Natural killer cell (primary cell): ENCODE results near the gene CCM2L. TPM values are rescaled to one million over a fixed set of nuclear protein-coding genes. Genes with fewer than 3 reads are reported as not detected.

Experiments
- ATAC-seq, 3 donors: fragments of 150-1000 bp in 2 of 3; fragments of 200-7000 bp in 1 of 3; cut with Tn5 transposase; 1 replicate in 1 of 3; 2 replicates in 2 of 3; pipeline ENCODE4 v1.10.0; 2021; ENCODE audit warnings: mild to moderate bottlenecking in 2 of 3, moderate library complexity in 2 of 3
- DNase-seq, 2 donors: peaks; one replicate each; pipeline versions ENCODE4 v3.0.0 to v3.0.0-alpha.2; 2013 to 2021; ENCODE audit warnings: mixed read lengths in 1 of 2
- H3K27ac ChIP-seq: one replicate; pipeline ENCODE4 v1.5.1; 2013; ENCODE audit warnings: mild to moderate bottlenecking, low read length
- H3K27me3 ChIP-seq: one replicate; pipeline ENCODE4 v1.6.1; 2013; ENCODE audit warnings: low read length; ENCODE audit not compliant: control insufficient read depth, insufficient read depth
- H3K36me3 ChIP-seq: one replicate; pipeline ENCODE4 v1.6.1; 2013; ENCODE audit warnings: low read length; ENCODE audit not compliant: control insufficient read depth, insufficient read depth
- H3K4me1 ChIP-seq: one replicate; pipeline ENCODE4 v1.6.1; 2013; ENCODE audit warnings: low read length; ENCODE audit not compliant: control insufficient read depth, insufficient read depth
- H3K4me3 ChIP-seq: one replicate; pipeline ENCODE4 v1.5.1; 2013; ENCODE audit warnings: low read length
- H3K9me3 ChIP-seq: one replicate; pipeline ENCODE4 v1.6.1; 2013; ENCODE audit warnings: low read length; ENCODE audit not compliant: control insufficient read depth, insufficient read depth
- H3K27ac Mint-ChIP-seq, 2 donors: one replicate each; pipeline ENCODE4 v1.8.0; 2022; ENCODE audit warnings: mild to moderate bottlenecking in 2 of 2, mixed read lengths in 2 of 2, moderate library complexity in 1 of 2
- H3K27me3 Mint-ChIP-seq, 2 donors: one replicate each; pipeline ENCODE4 v1.8.0; 2022; ENCODE audit warnings: low read depth in 2 of 2, mixed read lengths in 2 of 2
- H3K36me3 Mint-ChIP-seq: one replicate; pipeline ENCODE4 v1.8.0; 2022; ENCODE audit warnings: mixed read lengths
- H3K4me1 Mint-ChIP-seq, 2 donors: one replicate each; pipeline ENCODE4 v1.8.0; 2022; ENCODE audit warnings: mixed read lengths in 2 of 2
- H3K4me3 Mint-ChIP-seq: one replicate; pipeline ENCODE4 v1.8.0; 2022; ENCODE audit warnings: mild to moderate bottlenecking, moderate library complexity, mixed read lengths
- H3K9me3 Mint-ChIP-seq, 2 donors: one replicate each; pipeline ENCODE4 v1.8.0; 2022; ENCODE audit warnings: mixed read lengths in 2 of 2
- CTCF ChIP-seq: fragments of 200-600 bp; IDR thresholded peaks from one replicate; pipeline ENCODE4 v1.8.0; 2022; ENCODE audit warnings: antibody characterized with exemption
- WGBS: methylation state at CpG from one replicate; pipeline ENCODE4 v1.1.7; 2013; ENCODE audit warnings: missing lambda C conversion rate; ENCODE audit not compliant: insufficient coverage; 5-methylcytosine and 5-hydroxymethylcytosine counted together
- intact Hi-C: fragments of 100-400 bp; cut with micrococcal nuclease; formaldehyde crosslinking; loops from one replicate; pipeline ENCODE4 v1.14.2; 2022
- total RNA-seq, 4 donors: library from RNA; stranded (reverse); fragments of 120-200 nt in 1 of 4; gene quantifications; one replicate each; pipeline versions ENCODE4 v1.2.3 to v1.2.4, GENCODE V29; 2013 to 2022

CCM2L gene
- total RNA-seq, 3 donors from 2014 or later (not counting 1 experiment from before 2014, with no cell fraction given) = not detected

GRCh38 chr20:31967830-31968249 is 42.4 kb upstream of the CCM2L start, which contains the start of gene XKR7:
TSS of gene XKR7 (plus strand) at chr20:31968151. CDS start at chr20:31968176, 25 bp downstream.
- no peak within 1 kb of the TSS for H3K27ac Mint-ChIP-seq
- 1% methylated on average over 36 of the region's 38 CpGs for WGBS
- peak in 1 of 2 donors; percentile 19 for DNase-seq

GRCh38 chr20:31968291-31969126 is 41.7 kb upstream of the CCM2L start:
- H3K4me1 ChIP-seq = peaks cover 11% of the 10 kb centered on the region
- DNase-seq (peak; percentile 85 to 91), ATAC-seq (peak; percentile 94 to 100 (median 99))
- Mint-ChIP-seq H3K36me3 (no peaks in the 10 kb centered on the region), H3K4me1 (peaks cover 9 to 18% of the 10 kb centered on the region in 2 donors), H3K27me3 (peaks cover 44 to 69% of the 10 kb centered on the region in 2 donors), H3K27ac (no peak overlapping the region), H3K9me3 (no peaks in the 10 kb centered on the region), H3K4me3 (peak overlapping the region; percentile 92)
- peaks cover 12% of the 10 kb centered on the region for H3K27me3 ChIP-seq
- intact Hi-C loops = no loop called here
- TF ChIP-seq CTCF = no peak
- no peak overlapping the region for H3K4me3 ChIP-seq
- H3K9me3 ChIP-seq = no peaks in the 10 kb centered on the region
- H3K36me3 ChIP-seq = no peaks in the 10 kb centered on the region
- H3K27ac ChIP-seq = no peak overlapping the region
- WGBS = 3% methylated on average over 54 of the region's 57 CpGs

More at GRCh38 chr20:31967830-31968249, 42.4 kb upstream of the CCM2L start, which contains the start of gene XKR7:
- H3K9me3 ChIP-seq = no peaks in the 10 kb centered on the region
- no peak within 1 kb of the TSS for H3K4me3 ChIP-seq
- Mint-ChIP-seq H3K4me3 (peak within 1 kb of the TSS; percentile 92), H3K27me3 (peaks cover 42 to 62% of the 10 kb centered on the region in 2 donors), H3K9me3 (no peaks in the 10 kb centered on the region), H3K36me3 (no peaks in the 10 kb centered on the region), H3K4me1 (peaks cover 9 to 18% of the 10 kb centered on the region in 2 donors)
- H3K4me1 ChIP-seq = peaks cover 11% of the 10 kb centered on the region
- ATAC-seq = peak in 2 of 3 donors; percentile 2 to 21
- intact Hi-C loops = no loop called here
- no peak for TF ChIP-seq CTCF
- no peaks in the 10 kb centered on the region for H3K36me3 ChIP-seq
- H3K27ac ChIP-seq = no peak within 1 kb of the TSS
- peaks cover 12% of the 10 kb centered on the region for H3K27me3 ChIP-seq

- no peak for DNase-seq
- Histone ChIP-seq H3K27ac (no peak overlapping the region), H3K9me3 (no peaks in the 10 kb centered on the region), H3K27me3 (peaks cover 12% of the 10 kb centered on the region), H3K4me1 (peaks cover 11% of the 10 kb centered on the region), H3K36me3 (no peaks in the 10 kb centered on the region), H3K4me3 (no peak overlapping the region)
- WGBS = 52% methylated on average over 2 of the region's 5 CpGs
- intact Hi-C loops = no loop called here
- no peak for TF ChIP-seq CTCF
- Mint-ChIP-seq H3K9me3 (no peaks in the 10 kb centered on the region), H3K27me3 (peaks cover 44 to 69% of the 10 kb centered on the region in 2 donors), H3K4me3 (peak overlapping the region; percentile 26), H3K4me1 (peaks cover 9 to 18% of the 10 kb centered on the region in 2 donors), H3K27ac (no peak overlapping the region), H3K36me3 (no peaks in the 10 kb centered on the region)
- no peak for ATAC-seq
Measured at GRCh38 chr20:31969991-31970390, 40.2 kb upstream of the CCM2L start.
